ENCODE measurements around the gene PTEN.

PTEN gene

GRCh38 chr10:87923233-87923632 is 59.8 kb downstream of the PTEN start:
- no peak for DNase-seq

- DNase-seq: no peak
These were observed 62.1 kb downstream of the PTEN start for GRCh38 chr10:87925570-87925969.

- no peak for DNase-seq
These were observed 63.7 kb downstream of the PTEN start for GRCh38 chr10:87927091-87927490.

GRCh38 chr10:87928996-87929395 is 65.6 kb downstream of the PTEN start:
- DNase-seq: no peak

GRCh38 chr10:87930141-87930540 is 66.7 kb downstream of the PTEN start:
- DNase-seq: no peak

GRCh38 chr10:87930934-87931835 is 67.8 kb downstream of the PTEN start:
- no peak for DNase-seq

- no peak for DNase-seq
These were observed 68.4 kb downstream of the PTEN start for GRCh38 chr10:87931836-87932230.

- no peak for DNase-seq
These were observed 72.1 kb downstream of the PTEN start for GRCh38 chr10:87935290-87936141.

- no peak for DNase-seq
These were observed 76.8 kb downstream of the PTEN start for GRCh38 chr10:87940210-87940609.

GRCh38 chr10:87942884-87943527 is 79.6 kb downstream of the PTEN start:
- no peak for DNase-seq

GRCh38 chr10:87945984-87946383 is 82.6 kb downstream of the PTEN start:
- DNase-seq: no peak

GRCh38 chr10:87952612-87953011 is 89.2 kb downstream of the PTEN start:
- no peak for DNase-seq

GRCh38 chr10:87956055-87956454 is 92.6 kb downstream of the PTEN start:
- DNase-seq: no peak

GRCh38 chr10:87957702-87958101 is 94.3 kb downstream of the PTEN start:
- DNase-seq: no peak

GRCh38 chr10:87960230-87960629 is 96.8 kb downstream of the PTEN start:
- DNase-seq: no peak

GRCh38 chr10:87961314-87961713 is 97.9 kb downstream of the PTEN start:
- DNase-seq: no peak

GRCh38 chr10:87966459-87966858 is 103.0 kb downstream of the PTEN start:
- no peak for DNase-seq

GRCh38 chr10:87973635-87974034 is 110.2 kb downstream of the PTEN start:
- DNase-seq: no peak

- DNase-seq: no peak
These were observed 110.7 kb downstream of the PTEN start for GRCh38 chr10:87974130-87974529.

GRCh38 chr10:87974769-87975168 is 111.3 kb downstream of the PTEN start:
- DNase-seq: no peak

- no peak for DNase-seq
These were observed 112.8 kb downstream of the PTEN start for GRCh38 chr10:87976101-87976743.

GRCh38 chr10:87978166-87978565 is 114.7 kb downstream of the PTEN start:
- DNase-seq: no peak

- no peak for DNase-seq
These were observed 116.4 kb downstream of the PTEN start for GRCh38 chr10:87979847-87980246.

Data from CD4-positive, alpha-beta T cell treated with Interleukin-21 for 1 hour (primary cell).